SH-SY5Y (cell line): Measurements from ENCODE around the gene TAF1B.

Source experiments
- GATA2 ChIP-seq: IDR thresholded peaks from 2 replicates; pipeline ENCODE4 v1.6.1; 2011; ENCODE audit warnings: mild to moderate bottlenecking, low read depth, low read length
- GATA3 ChIP-seq: IDR thresholded peaks from 2 replicates; pipeline ENCODE4 v1.6.1; 2011; ENCODE audit warnings: low read depth, mild to moderate bottlenecking, low read length, moderate library complexity

- TF ChIP-seq GATA2 = no peak
- no peak for TF ChIP-seq GATA3
These were observed 3.3 kb downstream of the TAF1B start for GRCh38 chr2:9846554-9846953.
